Head of caudate nucleus (tissue), 42 donors: ENCODE data around the gene TPSG1.

Experiments
- DNase-seq, 42 donors: peaks; one replicate each; pipeline versions ENCODE4 v3.0.0 to v3.0.0-alpha.2; 2020 to 2021; ENCODE audit warnings: mixed read lengths in 7 of 42
- intact Hi-C: fragments of 100-400 bp; cut with DNase I; formaldehyde crosslinking; loops from one replicate; pipeline ENCODE4 v1.15.0; 2022

The TPSG1 gene

DNA sequence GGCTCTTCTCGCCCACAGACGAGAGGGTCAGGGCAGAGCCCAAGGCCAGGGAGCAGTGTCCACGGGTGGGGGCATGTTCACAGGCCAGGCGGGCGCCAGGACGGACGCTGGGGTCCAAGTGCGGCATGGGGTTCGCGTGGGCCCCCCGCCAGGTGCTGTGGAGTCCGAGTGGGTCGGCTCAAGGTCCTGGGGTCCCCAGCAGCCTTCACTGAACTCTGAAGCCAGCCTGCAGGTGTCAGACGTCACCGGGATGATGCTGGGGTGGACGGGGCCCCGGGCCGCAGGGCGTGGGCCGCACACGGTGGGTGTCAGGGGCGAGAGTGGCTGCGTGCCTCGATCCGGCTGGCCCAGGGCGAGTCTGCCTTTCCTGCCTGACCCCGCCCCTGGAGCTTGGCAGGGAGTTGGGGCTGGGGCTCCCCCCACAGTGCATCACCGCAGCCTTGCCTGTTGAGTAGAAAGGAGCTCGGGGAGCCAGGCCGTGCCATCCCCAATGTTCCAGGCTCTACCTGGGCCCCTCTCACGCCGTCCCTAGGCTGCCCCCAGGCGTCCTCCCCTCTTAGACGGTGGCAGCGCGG, 53.1 kb downstream of the TPSG1 start:
- intact Hi-C loops = no loop called here
- no peak for DNase-seq
